CD4-positive, alpha-beta T cell treated with Interleukin-6 for 4 hours (primary cell): ENCODE data around the gene MN1.

Experiments used
- DNase-seq: peaks from one replicate; pipeline ENCODE4 v3.0.0-alpha.2; 2020; ENCODE audit warnings: mixed read lengths

The MN1 gene

GRCh38 chr22:27731621-27732020, 69.9 kb downstream of the MN1 start:
- no peak for DNase-seq

GRCh38 chr22:27730641-27731433, 70.7 kb downstream of the MN1 start:
- DNase-seq, result no peak

- DNase-seq, result no peak
Observed at GRCh38 chr22:27729246-27729645, 72.3 kb downstream of the MN1 start.

- DNase-seq, result no peak
Observed at GRCh38 chr22:27727673-27728451, 73.7 kb downstream of the MN1 start.

GRCh38 chr22:27726686-27727449, 74.7 kb downstream of the MN1 start:
- DNase-seq, result no peak

GRCh38 chr22:27726331-27726685, 75.2 kb downstream of the MN1 start:
- DNase-seq, result no peak

- DNase-seq, result no peak
Observed at GRCh38 chr22:27725661-27726060, 75.9 kb downstream of the MN1 start.

- no peak for DNase-seq
Observed at GRCh38 chr22:27724709-27725108, 76.8 kb downstream of the MN1 start.

- no peak for DNase-seq
Observed at GRCh38 chr22:27724157-27724556, 77.4 kb downstream of the MN1 start.

GRCh38 chr22:27723708-27724107, 77.8 kb downstream of the MN1 start:
- DNase-seq, result no peak

GRCh38 chr22:27723158-27723557, 78.4 kb downstream of the MN1 start:
- no peak for DNase-seq

GRCh38 chr22:27720860-27721259, 80.7 kb downstream of the MN1 start:
- DNase-seq, result no peak

GRCh38 chr22:27719535-27720227, 81.9 kb downstream of the MN1 start:
- DNase-seq, result no peak

- DNase-seq, result no peak
Observed at GRCh38 chr22:27719036-27719347, 82.6 kb downstream of the MN1 start.

- no peak for DNase-seq
Observed at GRCh38 chr22:27718186-27719035, 83.1 kb downstream of the MN1 start.

GRCh38 chr22:27717094-27717493, 84.5 kb downstream of the MN1 start:
- DNase-seq, result no peak

GRCh38 chr22:27716074-27716473, 85.5 kb downstream of the MN1 start:
- DNase-seq, result no peak

GRCh38 chr22:27715106-27715505, 86.5 kb downstream of the MN1 start:
- DNase-seq, result no peak

GRCh38 chr22:27714068-27714467, 87.5 kb downstream of the MN1 start:
- DNase-seq, result no peak

GRCh38 chr22:27713461-27713860, 88.1 kb downstream of the MN1 start:
- no peak for DNase-seq

GRCh38 chr22:27711756-27712155, 89.8 kb downstream of the MN1 start:
- DNase-seq, result no peak

- no peak for DNase-seq
Observed at GRCh38 chr22:27711012-27711411, 90.5 kb downstream of the MN1 start.
